Thyroid gland (tissue), 4 donors: ENCODE data around the gene SIRT2. TPM values are rescaled to one million over a fixed set of nuclear protein-coding genes. Genes with fewer than 3 reads are reported as not detected.

ENCODE experiments used
- DNase-seq, 2 donors: peaks; one replicate each; pipeline ENCODE4 v3.0.0-alpha.2; 2019
- H3K27ac ChIP-seq, 3 donors: fragments of 200-600 bp; sonication (generic); 1 replicate in 2 of 3; 2 replicates in 1 of 3; pipeline ENCODE4 v1.5.1; 2016 to 2019; ENCODE audit warnings: mild to moderate bottlenecking in 1 of 3, moderate library complexity in 1 of 3
- H3K27me3 ChIP-seq: fragments of 200-600 bp; sonication (generic); one replicate; pipeline ENCODE4 v1.5.1; 2019
- H3K36me3 ChIP-seq, 2 donors: fragments of 200-600 bp; sonication (generic); one replicate each; pipeline ENCODE4 v1.5.1; 2016 to 2019
- H3K4me1 ChIP-seq, 2 donors: fragments of 200-600 bp; sonication (generic); one replicate each; pipeline ENCODE4 v1.5.1; 2017 to 2019
- H3K4me3 ChIP-seq, 3 donors: fragments of 200-600 bp; sonication (generic); replicated peaks in 1 of 3; 1 replicate in 2 of 3; 2 replicates in 1 of 3; pipeline ENCODE4 v1.5.1; 2016; ENCODE audit warnings: mild to moderate bottlenecking in 1 of 3
- H3K9me3 ChIP-seq: fragments of 200-600 bp; sonication (generic); one replicate; pipeline ENCODE4 v1.5.1; 2017
- CTCF ChIP-seq, 6 experiments: fragments of 200-600 bp in 3 of 6; fragments of 450-650 bp in 3 of 6; sonication (generic) in 3 of 6; IDR thresholded peaks; one replicate each; pipeline ENCODE4 v1.5.1; 2016 to 2019; ENCODE audit warnings: antibody characterized with exemption in 6 of 6, mild to moderate bottlenecking in 2 of 6, inconsistent platforms in 1 of 6, moderate library complexity in 1 of 6
- POLR2A ChIP-seq, 2 donors: fragments of 450-650 bp; IDR thresholded peaks; one replicate each; pipeline ENCODE4 v1.6.1; 2017; ENCODE audit warnings: antibody characterized with exemption in 2 of 2, mild to moderate bottlenecking in 2 of 2, moderate library complexity in 1 of 2
- WGBS, 2 donors: methylation state at CpG; one replicate each; pipeline ENCODE4 v1.1.5; 2017; 5-methylcytosine and 5-hydroxymethylcytosine counted together
- intact Hi-C: fragments of 100-400 bp; cut with DNase I; formaldehyde crosslinking; loops from one replicate; pipeline ENCODE4 v1.15.1; 2023
- total RNA-seq, 4 donors: library from RNA; depleted of rRNA; stranded (reverse); fragments of >200 nt; gene quantifications; one replicate each; pipeline ENCODE4 v1.2.3, GENCODE V29; 2016

The SIRT2 gene
- total RNA-seq, 4 donors from 2014 or later: 69.6 to 107 (median 90.7) TPM

DNA sequence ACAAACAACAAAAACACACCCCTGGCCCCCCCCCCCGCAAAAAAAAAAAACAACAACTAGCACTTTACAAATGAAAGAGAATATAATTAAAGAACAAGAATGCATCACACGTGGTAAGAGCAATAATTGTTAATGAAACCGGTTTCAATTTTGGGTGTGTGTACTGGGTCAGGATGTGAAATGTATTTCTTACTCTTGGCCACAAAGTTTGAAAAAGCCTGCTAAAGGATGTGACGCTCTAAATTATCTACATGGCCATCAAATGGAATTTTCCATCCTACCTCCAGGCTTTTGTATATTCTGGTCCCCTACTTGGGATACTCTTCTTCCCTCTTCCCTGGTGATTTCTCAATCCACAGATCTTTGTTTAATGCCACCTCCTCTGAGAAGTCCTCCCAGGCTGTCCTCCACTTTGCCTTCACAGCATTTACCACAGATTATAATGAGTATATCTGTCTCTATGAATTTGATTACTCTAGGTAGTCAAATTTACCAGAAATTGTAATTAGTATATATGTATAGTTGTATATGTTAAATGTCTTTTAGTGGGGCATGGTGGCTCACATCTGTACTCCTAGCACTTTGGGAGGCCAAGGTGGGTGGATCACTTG is 29.1 kb upstream of the SIRT2 start:
- DNase-seq: no peak
- peaks cover 0 to 18% of the 10 kb centered on the region in 2 donors for H3K36me3 ChIP-seq
- no peaks in the 10 kb centered on the region for H3K9me3 ChIP-seq
- H3K27ac ChIP-seq: no peak overlapping the region
- no peak overlapping the region for H3K4me3 ChIP-seq
- TF ChIP-seq POLR2A (IDR thresholded peaks at IDR 0.05): no peak
- TF ChIP-seq CTCF (IDR thresholded peaks at IDR 0.05): no peak
- intact Hi-C loops: loop anchor here (10.0 kb wide), 2 partner anchors 294 to 524 kb away; partner anchors contain the start of gene FAM98C
- H3K4me1 ChIP-seq: peaks cover 0 to 17% of the 10 kb centered on the region in 2 donors
- H3K27me3 ChIP-seq: no peaks in the 10 kb centered on the region
- WGBS, 2 donors: 85 to 86% methylated on average over 4 of the region's 4 CpGs

- TF ChIP-seq POLR2A (IDR thresholded peaks at IDR 0.05): no peak
- TF ChIP-seq CTCF (IDR thresholded peaks at IDR 0.05): no peak
- intact Hi-C loops: loop anchor here (10.0 kb wide), 2 partner anchors 290 to 520 kb away; partner anchors contain the start of gene FAM98C
- 91 to 96% methylated on average over 7 of the region's 7 CpGs for WGBS, 2 donors
- H3K4me1 ChIP-seq: peaks cover 0 to 6% of the 10 kb centered on the region in 2 donors
- H3K27me3 ChIP-seq: no peaks in the 10 kb centered on the region
- H3K27ac ChIP-seq: no peak overlapping the region
- peaks cover 6 to 25% of the 10 kb centered on the region in 2 donors for H3K36me3 ChIP-seq
- DNase-seq: no peak
- H3K9me3 ChIP-seq: no peaks in the 10 kb centered on the region
- H3K4me3 ChIP-seq: no peak overlapping the region
Observed at GRCh38 chr19:38924388-38924787, 25.0 kb upstream of the SIRT2 start.

DNA sequence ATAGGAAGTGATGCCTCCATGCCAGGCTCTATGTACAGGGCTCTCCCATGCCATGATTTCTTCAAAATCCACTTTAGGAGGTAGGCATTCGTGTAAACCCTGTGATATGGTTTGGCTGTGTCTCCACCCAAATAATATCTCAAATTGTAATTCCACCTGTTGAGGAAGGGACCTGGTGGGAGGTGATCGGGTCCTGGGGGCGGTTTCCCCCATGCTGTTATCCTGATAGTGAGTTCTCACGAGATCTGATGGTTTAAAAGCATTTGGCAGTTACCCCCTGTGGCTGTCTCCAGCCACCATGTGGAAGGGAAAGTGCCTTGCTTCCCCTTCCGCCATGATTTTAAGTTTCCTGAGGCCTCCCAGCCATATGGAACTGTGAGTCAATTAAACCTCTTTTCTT is 23.1 kb upstream of the SIRT2 start:
- no peak for TF ChIP-seq POLR2A (IDR thresholded peaks at IDR 0.05)
- no peaks in the 10 kb centered on the region for H3K9me3 ChIP-seq
- DNase-seq: no peak
- peaks cover 6 to 25% of the 10 kb centered on the region in 2 donors for H3K36me3 ChIP-seq
- WGBS, 2 donors: 91 to 95% methylated on average over 5 of the region's 5 CpGs
- no peak overlapping the region for H3K27ac ChIP-seq
- no peak overlapping the region for H3K4me3 ChIP-seq
- H3K27me3 ChIP-seq: no peaks in the 10 kb centered on the region
- intact Hi-C loops: loop anchor here (10.0 kb wide), 2 partner anchors 288 to 518 kb away; partner anchors contain the start of gene FAM98C
- H3K4me1 ChIP-seq: no peaks in the 10 kb centered on the region

GRCh38 chr19:38921420-38922274 is 22.2 kb upstream of the SIRT2 start:
- no peak for DNase-seq
- no peaks in the 10 kb centered on the region for H3K27me3 ChIP-seq
- H3K4me3 ChIP-seq: no peak overlapping the region
- peaks cover 6 to 25% of the 10 kb centered on the region in 2 donors for H3K36me3 ChIP-seq
- WGBS, 2 donors: 87 to 92% methylated on average over 5 to 13 of the region's 20 CpGs
- H3K9me3 ChIP-seq: no peaks in the 10 kb centered on the region
- intact Hi-C loops: loop anchor here (10.0 kb wide), 2 partner anchors 287 to 517 kb away; partner anchors contain the start of gene FAM98C
- TF ChIP-seq CTCF (IDR thresholded peaks at IDR 0.05) (no peak), POLR2A (IDR thresholded peaks at IDR 0.05) (no peak)
- H3K4me1 ChIP-seq: no peaks in the 10 kb centered on the region
- no peak overlapping the region for H3K27ac ChIP-seq

- 64 to 83% methylated on average over 9 to 10 of the region's 14 CpGs for WGBS, 2 donors
- TF ChIP-seq CTCF (IDR thresholded peaks at IDR 0.05): no peak
- no peak for TF ChIP-seq POLR2A (IDR thresholded peaks at IDR 0.05)
- intact Hi-C loops: loop anchor here (10.0 kb wide), 2 partner anchors 286 to 516 kb away; partner anchors contain the start of gene FAM98C
- Histone ChIP-seq H3K27me3 (no peaks in the 10 kb centered on the region), H3K27ac (no peak overlapping the region), H3K9me3 (no peaks in the 10 kb centered on the region), H3K36me3 (peaks cover 6 to 24% of the 10 kb centered on the region in 2 donors), H3K4me1 (no peaks in the 10 kb centered on the region), H3K4me3 (no peak overlapping the region)
- no peak for DNase-seq
Observed at GRCh38 chr19:38920602-38921419, 21.4 kb upstream of the SIRT2 start.
